GM06990 (cell line): ENCODE results near the gene FBLIM1.

ENCODE experiments used
- DNase-seq: peaks from one replicate; pipeline ENCODE4 v3.0.0-alpha.2; 2011; ENCODE audit not compliant: insufficient read length; ENCODE audit errors: extremely low read depth
- H3K27me3 ChIP-seq: replicated peaks from 2 replicates; pipeline ENCODE4 v1.6.0; 2011; ENCODE audit warnings: low read length; ENCODE audit not compliant: control insufficient read depth, insufficient read depth
- H3K36me3 ChIP-seq: 2 replicates; pipeline ENCODE4 v1.5.1; 2011; ENCODE audit warnings: low read length; ENCODE audit not compliant: control insufficient read depth, insufficient read depth
- H3K4me3 ChIP-seq: replicated peaks from 2 replicates; pipeline ENCODE4 v1.5.1; 2011; ENCODE audit warnings: low read depth, mild to moderate bottlenecking, control low read depth, low read length
- CTCF ChIP-seq: IDR thresholded peaks from 2 replicates; pipeline ENCODE4 v1.5.1; 2011; ENCODE audit warnings: low read length, control low read depth, mild to moderate bottlenecking, inconsistent platforms; ENCODE audit not compliant: insufficient read depth, poor library complexity, severe bottlenecking

Gene FBLIM1

GRCh38 chr1:15718199-15718601 is 40.4 kb upstream of the FBLIM1 start:
- H3K36me3 ChIP-seq: peaks cover 44% of the 10 kb centered on the region
- no peak overlapping the region for H3K4me3 ChIP-seq
- TF ChIP-seq CTCF: no peak
- no peak for DNase-seq
- no peaks in the 10 kb centered on the region for H3K27me3 ChIP-seq

DNA sequence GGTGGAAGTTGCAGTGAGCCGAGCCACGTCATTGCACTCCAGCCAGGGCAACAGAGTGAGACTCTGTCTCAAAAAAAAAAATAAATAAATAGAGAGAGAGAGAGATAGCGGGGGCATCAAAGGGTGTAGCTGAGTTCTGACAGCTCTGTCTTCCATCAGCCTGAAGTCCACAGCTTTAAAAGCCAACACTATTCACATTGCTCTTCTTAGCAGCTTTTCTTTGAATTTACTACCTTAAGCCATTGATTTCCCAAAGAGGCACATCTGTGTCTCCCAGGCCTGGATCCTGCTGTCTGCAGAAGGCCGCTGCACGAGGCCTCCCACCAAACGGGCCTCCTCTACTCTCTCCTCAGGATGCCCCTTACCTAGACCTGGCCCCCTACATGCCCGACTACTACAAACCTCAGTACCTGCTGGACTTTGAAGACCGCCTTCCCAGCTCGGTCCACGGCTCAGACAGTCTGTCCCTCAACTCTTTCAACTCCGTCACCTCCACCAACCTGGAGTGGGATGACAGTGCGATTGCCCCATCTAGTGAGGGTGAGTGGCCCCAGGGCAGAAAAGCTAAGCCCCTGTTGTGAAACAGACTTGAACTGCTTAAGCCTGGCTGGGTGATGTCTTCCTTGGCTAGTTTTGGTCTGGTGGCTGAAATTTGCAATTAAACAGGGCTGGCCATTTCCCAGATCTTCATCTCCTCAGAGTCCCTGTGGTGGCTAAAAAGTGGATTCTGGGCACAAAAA is 39.0 kb upstream of the FBLIM1 start:
- H3K36me3 ChIP-seq: peaks cover 48% of the 10 kb centered on the region
- TF ChIP-seq CTCF: no peak
- no peak for DNase-seq

DNA sequence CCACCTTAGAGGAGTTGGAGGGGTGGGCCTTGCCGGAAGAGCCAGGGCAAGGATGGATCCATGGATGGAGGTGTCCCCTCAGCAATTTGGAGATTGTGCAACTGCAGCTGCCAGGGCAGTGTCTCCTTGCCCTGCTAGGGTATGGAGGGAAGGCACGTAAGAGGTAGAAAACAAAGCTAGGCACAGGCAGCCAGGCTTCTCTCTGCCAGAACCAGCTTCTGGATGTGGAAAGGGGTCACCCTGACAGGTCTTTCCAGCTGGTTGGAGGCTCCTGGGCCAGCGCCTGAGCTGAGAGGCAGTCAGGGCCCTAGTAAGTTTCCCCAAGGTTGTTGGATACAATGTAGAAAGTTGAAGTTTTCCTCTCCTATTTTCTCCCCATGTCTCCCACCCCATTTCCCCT is 37.7 kb upstream of the FBLIM1 start:
- Histone ChIP-seq H3K4me3 (no peak overlapping the region), H3K36me3 (peaks cover 58% of the 10 kb centered on the region), H3K27me3 (no peaks in the 10 kb centered on the region)
- DNase-seq: no peak
- no peak for TF ChIP-seq CTCF

More for the DNA sequence above, 39.0 kb upstream of the FBLIM1 start:
- H3K4me3 ChIP-seq: no peak overlapping the region
- H3K27me3 ChIP-seq: no peaks in the 10 kb centered on the region

- no peak for DNase-seq
- no peak for TF ChIP-seq CTCF
- H3K36me3 ChIP-seq: peaks cover 62% of the 10 kb centered on the region
Measured at GRCh38 chr1:15722411-15722810, 36.2 kb upstream of the FBLIM1 start.

GRCh38 chr1:15722836-15723532 is 35.6 kb upstream of the FBLIM1 start:
- Histone ChIP-seq H3K4me3 (no peak overlapping the region), H3K27me3 (no peaks in the 10 kb centered on the region), H3K36me3 (peaks cover 62% of the 10 kb centered on the region)
- DNase-seq: no peak
- TF ChIP-seq CTCF: no peak

More at GRCh38 chr1:15722411-15722810, 36.2 kb upstream of the FBLIM1 start:
- H3K4me3 ChIP-seq: no peak overlapping the region
- no peaks in the 10 kb centered on the region for H3K27me3 ChIP-seq
